Measurements from ENCODE around the gene GRAMD4. TPM values are rescaled to one million over a fixed set of nuclear protein-coding genes. Genes with fewer than 3 reads are reported as not detected.

GRAMD4 gene
- total RNA-seq, 1 donor from 2014 or later: 77.6 TPM

GRCh38 chr22:46678785-46679700 is 58.9 kb downstream of the GRAMD4 start:
- Histone ChIP-seq H3K4me1 (peaks cover 75% of the 10 kb centered on the region), H3K9me3 (replicated peaks) (no peaks in the 10 kb centered on the region), H3K27ac (replicated peaks) (peak overlapping the region; percentile 66), H3K4me3 (peak overlapping the region; percentile 9), H3K36me3 (peaks cover 40% of the 10 kb centered on the region), H3K27me3 (ENCODE audit: low read depth) (no peaks in the 10 kb centered on the region)
- TF ChIP-seq, protein P1, sequence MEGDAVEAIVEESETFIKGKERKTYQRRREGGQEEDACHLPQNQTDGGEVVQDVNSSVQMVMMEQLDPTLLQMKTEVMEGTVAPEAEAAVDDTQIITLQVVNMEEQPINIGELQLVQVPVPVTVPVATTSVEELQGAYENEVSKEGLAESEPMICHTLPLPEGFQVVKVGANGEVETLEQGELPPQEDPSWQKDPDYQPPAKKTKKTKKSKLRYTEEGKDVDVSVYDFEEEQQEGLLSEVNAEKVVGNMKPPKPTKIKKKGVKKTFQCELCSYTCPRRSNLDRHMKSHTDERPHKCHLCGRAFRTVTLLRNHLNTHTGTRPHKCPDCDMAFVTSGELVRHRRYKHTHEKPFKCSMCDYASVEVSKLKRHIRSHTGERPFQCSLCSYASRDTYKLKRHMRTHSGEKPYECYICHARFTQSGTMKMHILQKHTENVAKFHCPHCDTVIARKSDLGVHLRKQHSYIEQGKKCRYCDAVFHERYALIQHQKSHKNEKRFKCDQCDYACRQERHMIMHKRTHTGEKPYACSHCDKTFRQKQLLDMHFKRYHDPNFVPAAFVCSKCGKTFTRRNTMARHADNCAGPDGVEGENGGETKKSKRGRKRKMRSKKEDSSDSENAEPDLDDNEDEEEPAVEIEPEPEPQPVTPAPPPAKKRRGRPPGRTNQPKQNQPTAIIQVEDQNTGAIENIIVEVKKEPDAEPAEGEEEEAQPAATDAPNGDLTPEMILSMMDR (IDR thresholded peaks at IDR 0.05; ENCODE audit: borderline replicate concordance): no peak
- no peak for DNase-seq
- intact Hi-C loops (cut with micrococcal nuclease): loop anchor here (10.0 kb wide), 1 partner anchor 114 kb away; no protein-coding TSS in a partner anchor

DNA sequence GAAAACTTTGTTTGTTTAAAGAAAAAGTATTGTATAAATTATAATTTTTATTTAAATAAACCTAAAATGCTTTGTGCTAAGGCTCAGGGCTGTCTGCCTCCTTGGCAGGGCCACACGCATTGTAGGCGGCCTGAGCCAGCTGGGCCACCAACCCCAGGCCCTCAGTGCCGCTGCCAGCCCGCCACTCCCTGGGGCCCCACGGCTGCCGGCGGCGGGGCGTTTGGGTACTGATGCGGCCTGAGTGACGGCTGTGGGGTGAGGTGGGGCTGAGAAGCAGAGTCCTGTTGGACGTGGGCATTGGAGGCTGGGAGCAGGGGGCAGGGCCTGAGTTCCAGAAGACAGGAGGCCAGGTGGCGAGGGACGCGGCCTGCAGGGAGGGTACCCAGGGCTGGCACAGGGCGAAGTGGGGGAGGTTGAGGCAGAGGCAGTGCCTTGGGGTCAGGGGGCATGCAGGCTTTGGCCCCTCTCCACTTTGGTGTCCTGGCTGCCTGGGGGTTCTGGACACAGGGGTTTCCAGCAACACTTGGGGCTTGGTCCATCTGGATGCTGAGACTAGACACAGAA is 59.6 kb downstream of the GRAMD4 start:
- peak overlapping the region; percentile 66 for H3K27ac ChIP-seq (replicated peaks)
- TF ChIP-seq, protein P1 (IDR thresholded peaks at IDR 0.05; ENCODE audit: borderline replicate concordance): no peak
- H3K4me3 ChIP-seq: no peak overlapping the region
- no peaks in the 10 kb centered on the region for H3K9me3 ChIP-seq (replicated peaks)
- DNase-seq: no peak
- H3K36me3 ChIP-seq: peaks cover 32% of the 10 kb centered on the region
- H3K27me3 ChIP-seq (ENCODE audit: low read depth): no peaks in the 10 kb centered on the region
- H3K4me1 ChIP-seq: peaks cover 75% of the 10 kb centered on the region
- intact Hi-C loops (cut with micrococcal nuclease): loop anchor here (10.0 kb wide), 1 partner anchor 115 kb away; no protein-coding TSS in a partner anchor

DNA sequence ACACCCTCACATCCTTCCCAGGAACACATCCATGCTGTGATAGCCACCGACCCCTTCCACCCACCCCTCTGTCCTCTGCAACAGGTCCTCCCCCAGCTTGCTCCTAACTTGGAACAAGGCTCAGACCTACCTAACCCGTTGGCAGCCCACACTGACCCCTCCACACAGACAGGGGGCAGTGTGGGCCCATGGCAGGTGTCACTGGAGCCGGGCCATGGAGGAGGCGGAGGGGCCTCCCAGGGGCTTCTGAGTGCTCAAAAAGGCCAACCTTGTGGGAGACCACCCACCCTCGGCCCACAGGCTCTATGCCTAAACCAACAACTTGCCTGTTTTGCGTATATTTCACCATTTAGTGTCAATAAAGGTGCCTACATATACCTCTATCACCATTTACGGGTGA is 60.8 kb downstream of the GRAMD4 start:
- H3K27me3 ChIP-seq (ENCODE audit: low read depth): no peaks in the 10 kb centered on the region

DNA sequence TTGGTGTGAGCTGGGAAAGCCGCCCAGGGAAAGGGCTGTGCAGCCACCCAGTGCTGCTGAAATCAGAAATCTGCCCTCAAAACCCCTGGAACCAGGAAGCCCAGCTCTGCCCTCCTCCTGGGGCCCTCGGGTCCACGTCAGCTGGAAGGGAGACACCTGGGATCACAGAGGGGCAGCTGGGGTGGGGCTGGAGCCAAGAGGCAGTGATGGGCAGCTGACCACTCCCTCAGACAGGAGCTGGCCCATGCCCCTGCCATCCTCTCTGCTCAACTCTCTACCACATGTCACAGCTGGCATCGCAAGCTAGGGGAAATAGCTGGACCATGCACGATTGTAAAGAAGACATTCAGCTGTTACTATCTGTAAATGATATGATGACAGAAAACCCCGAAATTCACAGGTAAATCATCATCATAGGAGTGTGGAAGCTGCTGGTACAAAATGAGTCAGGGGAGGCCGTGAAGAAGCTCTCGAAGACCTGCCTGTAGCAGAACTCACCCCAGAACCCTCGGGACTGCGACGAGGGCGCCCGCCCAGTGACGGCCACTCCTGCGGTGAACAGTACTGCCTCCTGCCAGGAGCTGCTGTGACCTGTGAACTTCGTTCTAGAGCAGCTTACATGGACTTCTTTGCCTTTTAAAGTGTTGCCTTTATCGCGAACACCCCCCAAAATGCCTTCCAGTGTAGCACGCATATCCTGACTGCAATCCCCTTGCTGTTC is 62.0 kb downstream of the GRAMD4 start:
- peaks cover 25% of the 10 kb centered on the region for H3K36me3 ChIP-seq
- no peaks in the 10 kb centered on the region for H3K9me3 ChIP-seq (replicated peaks)
- TF ChIP-seq, protein P1 (IDR thresholded peaks at IDR 0.05; ENCODE audit: borderline replicate concordance): no peak
- peak overlapping the region; percentile 19 for H3K27ac ChIP-seq (replicated peaks)
- no peaks in the 10 kb centered on the region for H3K27me3 ChIP-seq (ENCODE audit: low read depth)
- H3K4me1 ChIP-seq: peaks cover 75% of the 10 kb centered on the region
- intact Hi-C loops (cut with micrococcal nuclease): no loop called here
- H3K4me3 ChIP-seq: no peak overlapping the region
- no peak for DNase-seq

More for the DNA sequence above, 60.8 kb downstream of the GRAMD4 start:
- Histone ChIP-seq H3K4me3 (no peak overlapping the region), H3K4me1 (peaks cover 75% of the 10 kb centered on the region), H3K9me3 (replicated peaks) (no peaks in the 10 kb centered on the region), H3K27ac (replicated peaks) (no peak overlapping the region), H3K36me3 (peaks cover 20% of the 10 kb centered on the region)
- intact Hi-C loops (cut with micrococcal nuclease): no loop called here
- DNase-seq: no peak
- TF ChIP-seq, protein P1 (IDR thresholded peaks at IDR 0.05; ENCODE audit: borderline replicate concordance): peak; percentile 40

DNA sequence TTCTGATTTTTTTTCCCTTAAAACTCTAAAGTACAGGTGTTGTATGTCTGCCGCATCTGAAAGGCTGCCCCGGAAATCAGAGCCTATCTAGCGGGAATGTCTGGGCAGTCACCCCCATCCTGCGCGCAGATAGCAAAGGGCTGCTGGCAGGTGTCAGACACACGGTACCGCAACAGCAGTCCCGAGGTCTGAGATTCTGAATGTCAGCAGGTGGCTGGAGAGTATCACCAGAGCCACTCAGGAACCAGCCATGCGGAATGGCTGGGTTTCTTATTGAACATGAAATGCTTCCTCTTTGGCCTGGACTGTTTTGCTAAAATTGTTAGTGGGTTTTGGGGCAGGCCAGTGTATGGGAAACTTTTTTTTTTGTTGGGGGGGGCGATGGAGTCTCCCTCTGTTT is 64.5 kb downstream of the GRAMD4 start:
- intact Hi-C loops (cut with micrococcal nuclease): no loop called here
- peaks cover 33% of the 10 kb centered on the region for H3K36me3 ChIP-seq
- peaks cover 78% of the 10 kb centered on the region for H3K4me1 ChIP-seq
- peak; percentile 55 for DNase-seq
- H3K4me3 ChIP-seq: no peak overlapping the region
- TF ChIP-seq, protein P1 (IDR thresholded peaks at IDR 0.05; ENCODE audit: borderline replicate concordance): no peak
- no peaks in the 10 kb centered on the region for H3K9me3 ChIP-seq (replicated peaks)
- no peaks in the 10 kb centered on the region for H3K27me3 ChIP-seq (ENCODE audit: low read depth)
- H3K27ac ChIP-seq (replicated peaks): peak overlapping the region; percentile 92
